ENCODE measurements around the gene BRS3.

DNA sequence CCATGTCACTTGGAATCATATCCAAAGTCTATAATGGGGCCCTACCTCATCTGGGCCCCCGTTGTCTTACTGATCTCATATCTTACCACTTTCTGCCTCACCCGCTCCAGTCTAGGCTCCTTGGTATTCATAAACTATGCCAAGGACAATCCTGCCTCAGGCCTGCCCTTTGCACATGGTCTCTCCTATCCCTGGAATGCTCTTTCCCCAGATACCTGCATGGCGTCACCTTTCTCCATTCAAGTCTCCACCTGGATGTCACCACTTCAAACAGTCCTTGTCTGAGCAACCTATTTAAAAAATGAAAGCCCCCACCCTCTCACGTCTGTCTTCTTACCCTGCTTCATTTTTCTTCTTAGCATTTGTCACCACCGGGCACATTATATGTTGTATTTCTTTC, 52.5 kb downstream of the BRS3 start:
- TF ChIP-seq PPARA (CRISPR knock-in tag; IDR thresholded peaks at IDR 0.05; ENCODE audit: borderline replicate concordance), result no peak
- no peak for TF ChIP-seq PATZ1 (CRISPR knock-in tag; IDR thresholded peaks at IDR 0.05; ENCODE audit: borderline replicate concordance)
- TF ChIP-seq ZNF565 (CRISPR knock-in tag; conservative IDR thresholded peaks at IDR 0.05; ENCODE audit: low read depth), result no peak
- TF ChIP-seq POU6F1 (CRISPR knock-in tag; IDR thresholded peaks at IDR 0.05; ENCODE audit: borderline replicate concordance, low read depth), result no peak
- no peak for TF ChIP-seq ZFP3 (CRISPR knock-in tag; IDR thresholded peaks at IDR 0.05)
- TF ChIP-seq ZFP30 (CRISPR knock-in tag; IDR thresholded peaks at IDR 0.05), result no peak
- no peak for TF ChIP-seq CSDC2 (CRISPR knock-in tag; IDR thresholded peaks at IDR 0.05)
- no peak for TF ChIP-seq BACH2 (CRISPR knock-in tag; IDR thresholded peaks at IDR 0.05; ENCODE audit: borderline replicate concordance)
- TF ChIP-seq ZC3H10 (CRISPR knock-in tag; IDR thresholded peaks at IDR 0.05), result no peak

All from SK-N-SH treated with all-trans-retinoic acid at 6 μM for 48 hours (cell line).